Large intestine (tissue), 3 donors: Measurements from ENCODE around the gene POLR1B. TPM values are rescaled to one million over a fixed set of nuclear protein-coding genes. Genes with fewer than 3 reads are reported as not detected.
"Not testable (repeated sequence)": the region's sequence is repeated elsewhere in the genome, so short reads cannot be mapped to it uniquely, and the experiment has no call there.

ENCODE experiments used
- DNase-seq, 2 donors: peaks; one replicate each; pipeline versions ENCODE4 v3.0.0 to v3.0.0-alpha.2; 2013
- H3K27ac ChIP-seq: one replicate; pipeline ENCODE4 v1.5.1; 2013; ENCODE audit warnings: low read length
- H3K27me3 ChIP-seq: 2 replicates; pipeline ENCODE4 v1.6.1; 2013; ENCODE audit warnings: low read length; ENCODE audit not compliant: control insufficient read depth, insufficient read depth
- H3K36me3 ChIP-seq: 2 replicates; pipeline ENCODE4 v1.6.1; 2013; ENCODE audit warnings: low read length; ENCODE audit not compliant: control insufficient read depth, insufficient read depth
- H3K4me1 ChIP-seq: one replicate; pipeline ENCODE4 v1.6.1; 2013; ENCODE audit warnings: low read length; ENCODE audit not compliant: control insufficient read depth, insufficient read depth
- H3K4me3 ChIP-seq: one replicate; pipeline ENCODE4 v1.5.1; 2013; ENCODE audit warnings: low read length
- H3K9me3 ChIP-seq: one replicate; pipeline ENCODE4 v1.6.1; 2013; ENCODE audit warnings: mild to moderate bottlenecking, low read depth, low read length, moderate library complexity; ENCODE audit not compliant: control insufficient read depth
- WGBS: methylation state at CpG from one replicate; pipeline ENCODE4 v1.1.5; 2013; ENCODE audit warnings: low lambda C conversion rate; ENCODE audit not compliant: insufficient coverage; 5-methylcytosine and 5-hydroxymethylcytosine counted together
- polyA plus RNA-seq: library from polyadenylated mRNA; unstranded; fragments of 120-200 nt; gene quantifications from one replicate; pipeline ENCODE4 v1.2.1, GENCODE V29; 2013

Gene POLR1B
- polyA plus RNA-seq, 1 donor: 23.7 TPM

DNA sequence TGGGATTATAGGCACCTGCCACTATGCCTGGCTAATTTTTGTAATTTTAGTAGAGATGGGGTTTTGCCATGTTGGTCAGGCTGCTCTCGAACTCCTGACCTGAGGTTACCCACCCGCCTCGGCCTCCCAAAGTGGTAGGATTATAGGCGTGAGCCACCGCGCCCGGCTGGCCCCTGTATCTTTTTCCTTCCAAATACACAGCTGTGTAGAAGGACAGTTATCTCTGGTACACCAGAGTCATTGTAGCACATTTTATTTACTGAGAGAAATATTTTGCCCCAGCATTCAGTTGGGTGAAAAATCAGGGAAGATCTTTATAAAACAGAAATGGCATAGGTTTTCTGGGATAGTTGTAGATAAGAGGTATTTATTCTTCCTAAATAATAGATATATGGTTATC, 23.5 kb upstream of the POLR1B start:
- no peak overlapping the region for H3K27ac ChIP-seq
- DNase-seq: no peak
- H3K9me3 ChIP-seq: no peaks in the 10 kb centered on the region
- H3K4me1 ChIP-seq: no peaks in the 10 kb centered on the region
- no peak overlapping the region for H3K4me3 ChIP-seq
- peaks cover 19% of the 10 kb centered on the region for H3K36me3 ChIP-seq
- 90% methylated on average over 2 of the region's 7 CpGs for WGBS
- H3K27me3 ChIP-seq: no peaks in the 10 kb centered on the region

- Histone ChIP-seq H3K36me3 (peaks cover 19% of the 10 kb centered on the region), H3K4me3 (no peak overlapping the region), H3K27me3 (no peaks in the 10 kb centered on the region), H3K27ac (no peak overlapping the region), H3K9me3 (no peaks in the 10 kb centered on the region), H3K4me1 (no peaks in the 10 kb centered on the region)
- 75% methylated on average over 4 of the region's 9 CpGs for WGBS
- DNase-seq: no peak
Observed at GRCh38 chr2:112519506-112519905, 22.8 kb upstream of the POLR1B start.

- 100% methylated on average over 1 of the region's 7 CpGs for WGBS
- Histone ChIP-seq H3K4me1 (no peaks in the 10 kb centered on the region), H3K4me3 (no peak overlapping the region), H3K36me3 (peaks cover 19% of the 10 kb centered on the region), H3K27ac (no peak overlapping the region), H3K9me3 (no peaks in the 10 kb centered on the region), H3K27me3 (no peaks in the 10 kb centered on the region)
- DNase-seq: no peak
Observed at GRCh38 chr2:112520234-112520783, 22.0 kb upstream of the POLR1B start.

- WGBS: 86% methylated on average over 1 of the region's 3 CpGs
- no peak overlapping the region for H3K4me3 ChIP-seq
- no peak overlapping the region for H3K27ac ChIP-seq
- peaks cover 19% of the 10 kb centered on the region for H3K36me3 ChIP-seq
- H3K9me3 ChIP-seq: no peaks in the 10 kb centered on the region
- no peaks in the 10 kb centered on the region for H3K4me1 ChIP-seq
- DNase-seq: no peak
- no peaks in the 10 kb centered on the region for H3K27me3 ChIP-seq
Observed at GRCh38 chr2:112523291-112523777, 18.9 kb upstream of the POLR1B start.

- H3K9me3 ChIP-seq, H3K4me3 ChIP-seq, H3K27me3 ChIP-seq, H3K4me1 ChIP-seq, DNase-seq, H3K27ac ChIP-seq: not testable (repeated sequence)
- no CpG with 5 or more reads among the region's 3 CpGs for WGBS
- peaks cover 28% of the 10 kb centered on the region for H3K36me3 ChIP-seq
Observed at GRCh38 chr2:112524276-112524675, 18.0 kb upstream of the POLR1B start.

GRCh38 chr2:112528541-112528940, 13.7 kb upstream of the POLR1B start:
- WGBS: 100% methylated on average over 1 of the region's 5 CpGs
- Histone ChIP-seq H3K27me3 (no peaks in the 10 kb centered on the region), H3K27ac (no peak overlapping the region), H3K36me3 (peaks cover 17% of the 10 kb centered on the region), H3K4me1 (no peaks in the 10 kb centered on the region), H3K4me3 (no peak overlapping the region), H3K9me3 (no peaks in the 10 kb centered on the region)
- DNase-seq: no peak

DNA sequence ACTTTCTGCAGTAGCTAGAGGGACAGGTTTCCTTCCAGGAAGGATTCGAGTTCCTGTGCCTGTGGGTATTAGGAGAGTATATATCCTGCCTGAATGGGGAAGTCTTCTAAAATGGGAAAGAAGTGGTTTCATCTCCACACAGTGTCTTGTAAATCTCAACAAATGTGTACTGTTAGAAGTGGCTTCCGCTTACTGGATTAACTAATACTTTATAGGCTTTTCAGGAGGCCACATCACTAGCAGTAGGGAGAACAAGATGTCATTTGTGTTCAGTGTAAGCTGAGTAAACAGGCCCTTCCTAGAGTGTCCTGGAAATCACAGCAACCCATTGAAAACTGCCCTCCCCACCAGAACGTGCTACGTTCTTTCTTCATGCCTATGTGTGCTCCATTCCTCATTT, 12.5 kb upstream of the POLR1B start:
- H3K36me3 ChIP-seq: peaks cover 17% of the 10 kb centered on the region
- WGBS: no CpG with 5 or more reads among the region's 4 CpGs

DNA sequence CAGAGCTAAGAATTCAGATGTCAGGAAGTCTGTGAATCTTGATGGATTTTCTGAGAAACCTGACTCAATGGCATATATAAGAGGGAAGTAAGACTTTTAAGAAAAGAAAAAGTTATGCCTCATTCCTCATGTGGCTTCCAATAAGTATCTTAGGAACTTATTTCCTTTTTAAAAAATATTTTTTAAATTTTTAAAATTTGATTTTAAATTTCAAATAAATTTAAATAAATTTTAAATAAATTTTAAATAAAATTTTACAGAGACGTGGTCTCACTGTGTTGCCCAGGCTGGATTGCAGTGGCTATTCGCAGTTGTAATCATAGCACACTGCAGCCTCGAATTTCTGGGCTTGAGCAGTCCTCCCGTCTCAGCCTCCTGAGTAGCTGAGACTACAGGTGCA, 11.5 kb upstream of the POLR1B start:
- H3K27ac ChIP-seq: no peak overlapping the region
- DNase-seq: no peak
- H3K36me3 ChIP-seq: peaks cover 17% of the 10 kb centered on the region
- H3K4me3 ChIP-seq: no peak overlapping the region
- H3K4me1 ChIP-seq: no peaks in the 10 kb centered on the region
- WGBS: no CpG with 5 or more reads among the region's 4 CpGs
- H3K27me3 ChIP-seq: no peaks in the 10 kb centered on the region
- no peaks in the 10 kb centered on the region for H3K9me3 ChIP-seq

More for the DNA sequence above, 12.5 kb upstream of the POLR1B start:
- DNase-seq: no peak
- no peak overlapping the region for H3K4me3 ChIP-seq
- no peaks in the 10 kb centered on the region for H3K27me3 ChIP-seq
- no peaks in the 10 kb centered on the region for H3K4me1 ChIP-seq
- H3K9me3 ChIP-seq: no peaks in the 10 kb centered on the region
- no peak overlapping the region for H3K27ac ChIP-seq

DNA sequence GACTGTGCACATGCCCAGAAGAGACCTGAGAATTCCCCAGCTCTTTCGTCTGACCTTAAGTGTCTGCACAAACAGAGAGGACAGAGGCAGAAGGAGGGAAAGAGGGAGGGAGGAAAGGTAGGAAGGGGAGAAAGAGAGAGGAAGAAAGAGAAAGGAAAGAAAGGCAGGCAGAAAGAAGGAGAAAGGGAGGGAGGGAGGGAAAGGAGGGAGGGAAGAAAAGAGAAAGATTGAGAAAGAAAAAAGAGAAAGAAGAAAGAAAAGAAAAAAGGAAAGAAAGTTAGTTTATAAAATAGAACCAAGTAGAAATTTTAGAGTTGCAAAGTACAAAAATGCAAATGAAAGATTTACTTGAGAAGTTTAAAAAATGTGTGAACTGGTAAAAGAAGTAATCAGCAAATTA, 7.4 kb upstream of the POLR1B start:
- Histone ChIP-seq H3K4me1 (no peaks in the 10 kb centered on the region), H3K9me3 (no peaks in the 10 kb centered on the region), H3K36me3 (peaks cover 4% of the 10 kb centered on the region), H3K27ac (no peak overlapping the region), H3K27me3 (no peaks in the 10 kb centered on the region), H3K4me3 (no peak overlapping the region)
- DNase-seq: no peak
- 43% methylated on average over 1 of the region's 1 CpG for WGBS

DNA sequence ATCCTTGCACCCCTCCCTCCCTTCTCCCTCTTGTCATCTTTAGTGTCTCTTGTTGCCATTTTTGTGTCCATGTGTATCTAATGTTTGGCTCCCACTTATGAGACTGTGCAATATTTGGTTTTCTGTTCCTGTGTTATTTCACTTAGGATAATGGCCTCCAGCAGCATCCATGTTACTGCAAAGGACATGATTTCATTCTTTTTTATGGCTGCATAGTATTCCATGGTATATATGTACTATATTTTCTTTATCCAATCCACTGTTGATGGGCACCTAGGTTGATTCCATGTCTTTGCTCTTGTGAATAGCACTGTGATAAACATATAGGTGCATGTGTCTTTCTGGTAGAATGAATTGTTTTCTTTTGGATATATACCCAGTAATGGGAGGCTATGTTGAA, 5.6 kb upstream of the POLR1B start:
- not testable (repeated sequence) for H3K9me3 ChIP-seq, H3K36me3 ChIP-seq, H3K27me3 ChIP-seq, DNase-seq, H3K4me3 ChIP-seq, H3K4me1 ChIP-seq, H3K27ac ChIP-seq

GRCh38 chr2:112539306-112539705, 3.0 kb upstream of the POLR1B start:
- Histone ChIP-seq H3K36me3 (no peaks in the 10 kb centered on the region), H3K9me3 (no peaks in the 10 kb centered on the region), H3K4me1 (peaks cover 8% of the 10 kb centered on the region), H3K4me3 (no peak overlapping the region), H3K27me3 (no peaks in the 10 kb centered on the region), H3K27ac (no peak overlapping the region)
- 79% methylated on average over 2 of the region's 2 CpGs for WGBS
- no peak for DNase-seq
